ENCODE measurements around the gene HNRNPK.

HNRNPK gene

GRCh38 chr9:84007662-84008061, 27.6 kb upstream of the HNRNPK start:
- peaks cover 17% of the 10 kb centered on the region for H3K36me3 ChIP-seq (ENCODE audit: insufficient read depth, low read length)
- H3K27ac ChIP-seq (ENCODE audit: low read length) = no peak overlapping the region
- H3K4me1 ChIP-seq (ENCODE audit: insufficient read depth, low read length) = no peaks in the 10 kb centered on the region
- no peak overlapping the region for H3K4me2 ChIP-seq (ENCODE audit: insufficient read depth, low read length)
- H3K27me3 ChIP-seq (ENCODE audit: insufficient read depth, low read length, poor library complexity) = no peaks in the 10 kb centered on the region
- peaks cover 7% of the 10 kb centered on the region; the same call in 1 of the 2 replicates for H4K20me1 ChIP-seq (ENCODE audit: insufficient read depth, low read length)
- ATAC-seq (ENCODE audit: insufficient read depth, low read depth) = no peak
- no peak overlapping the region for H3K9ac ChIP-seq (ENCODE audit: low read depth, low read length)
- no peak overlapping the region for H3K4me3 ChIP-seq (ENCODE audit: low read depth in 1 of 2, low read length in 2 of 2)
- H2AFZ ChIP-seq (ENCODE audit: low read depth, low read length) = no peak overlapping the region
- no peak for DNase-seq
- H3K79me2 ChIP-seq (ENCODE audit: insufficient read depth, low read length) = 0 out of 2 replicates have a peak, but pooled peaks cover 7% of the 10 kb centered on the region
- no peaks in the 10 kb centered on the region for H3K9me3 ChIP-seq (ENCODE audit: insufficient read depth, low read length, severe bottlenecking)
- TF ChIP-seq CTCF (IDR thresholded peaks at IDR 0.05; ENCODE audit: borderline replicate concordance, extremely low read depth, low read length, poor library complexity, severe bottlenecking) = no peak
- TF ChIP-seq EZH2 (IDR thresholded peaks at IDR 0.05; ENCODE audit: borderline replicate concordance, low read depth, low read length, severe bottlenecking) = no peak

GRCh38 chr9:84003246-84003645, 23.2 kb upstream of the HNRNPK start:
- TF ChIP-seq CTCF (IDR thresholded peaks at IDR 0.05; ENCODE audit: borderline replicate concordance, extremely low read depth, low read length, poor library complexity, severe bottlenecking) = no peak
- no peak for TF ChIP-seq EZH2 (IDR thresholded peaks at IDR 0.05; ENCODE audit: borderline replicate concordance, low read depth, low read length, severe bottlenecking)
- Histone ChIP-seq H3K4me3 (ENCODE audit: low read depth in 1 of 2, low read length in 2 of 2) (no peak overlapping the region), H3K36me3 (ENCODE audit: insufficient read depth, low read length) (peaks cover 47% of the 10 kb centered on the region), H3K4me2 (ENCODE audit: insufficient read depth, low read length) (no peak overlapping the region), H4K20me1 (ENCODE audit: insufficient read depth, low read length) (peaks cover 7% of the 10 kb centered on the region; the same call in 1 of the 2 replicates), H3K27ac (ENCODE audit: low read length) (no peak overlapping the region), H3K4me1 (ENCODE audit: insufficient read depth, low read length) (peaks cover 16% of the 10 kb centered on the region; the same call in 1 of the 2 replicates), H3K9me3 (ENCODE audit: insufficient read depth, low read length, severe bottlenecking) (no peaks in the 10 kb centered on the region), H3K79me2 (ENCODE audit: insufficient read depth, low read length) (peaks cover 19% of the 10 kb centered on the region), H2AFZ (ENCODE audit: low read depth, low read length) (no peak overlapping the region), H3K9ac (ENCODE audit: low read depth, low read length) (no peak overlapping the region), H3K27me3 (ENCODE audit: insufficient read depth, low read length, poor library complexity) (no peaks in the 10 kb centered on the region)
- no peak for ATAC-seq (ENCODE audit: insufficient read depth, low read depth)
- no peak for DNase-seq

GRCh38 chr9:84002344-84002743, 22.3 kb upstream of the HNRNPK start:
- DNase-seq (no peak), ATAC-seq (ENCODE audit: insufficient read depth, low read depth) (peak; percentile 97)
- Histone ChIP-seq H3K79me2 (ENCODE audit: insufficient read depth, low read length) (peaks cover 26% of the 10 kb centered on the region), H3K4me3 (ENCODE audit: low read depth in 1 of 2, low read length in 2 of 2) (no peak overlapping the region), H3K4me2 (ENCODE audit: insufficient read depth, low read length) (no peak overlapping the region), H3K27ac (ENCODE audit: low read length) (0 out of 2 replicates have a peak overlapping the region, but pooled peaks have one; percentile 15), H3K36me3 (ENCODE audit: insufficient read depth, low read length) (peaks cover 47% of the 10 kb centered on the region), H3K9me3 (ENCODE audit: insufficient read depth, low read length, severe bottlenecking) (no peaks in the 10 kb centered on the region), H3K4me1 (ENCODE audit: insufficient read depth, low read length) (peaks cover 16% of the 10 kb centered on the region; the same call in 1 of the 2 replicates), H2AFZ (ENCODE audit: low read depth, low read length) (no peak overlapping the region), H3K27me3 (ENCODE audit: insufficient read depth, low read length, poor library complexity) (no peaks in the 10 kb centered on the region), H3K9ac (ENCODE audit: low read depth, low read length) (no peak overlapping the region), H4K20me1 (ENCODE audit: insufficient read depth, low read length) (peaks cover 11% of the 10 kb centered on the region; the same call in 1 of the 2 replicates)
- no peak for TF ChIP-seq CTCF (IDR thresholded peaks at IDR 0.05; ENCODE audit: borderline replicate concordance, extremely low read depth, low read length, poor library complexity, severe bottlenecking)

GRCh38 chr9:84001621-84002020, 21.6 kb upstream of the HNRNPK start:
- Histone ChIP-seq H3K4me2 (ENCODE audit: insufficient read depth, low read length) (no peak overlapping the region), H3K4me1 (ENCODE audit: insufficient read depth, low read length) (peaks cover 16% of the 10 kb centered on the region; the same call in 1 of the 2 replicates)
- no peak for TF ChIP-seq CTCF (IDR thresholded peaks at IDR 0.05; ENCODE audit: borderline replicate concordance, extremely low read depth, low read length, poor library complexity, severe bottlenecking)
- no peak for TF ChIP-seq EZH2 (IDR thresholded peaks at IDR 0.05; ENCODE audit: borderline replicate concordance, low read depth, low read length, severe bottlenecking)

More at GRCh38 chr9:84001621-84002020, 21.6 kb upstream of the HNRNPK start:
- Histone ChIP-seq H4K20me1 (ENCODE audit: insufficient read depth, low read length) (peaks cover 12% of the 10 kb centered on the region; the same call in 1 of the 2 replicates), H3K4me3 (ENCODE audit: low read depth in 1 of 2, low read length in 2 of 2) (no peak overlapping the region), H3K9ac (ENCODE audit: low read depth, low read length) (no peak overlapping the region), H3K27ac (ENCODE audit: low read length) (no peak overlapping the region), H3K27me3 (ENCODE audit: insufficient read depth, low read length, poor library complexity) (no peaks in the 10 kb centered on the region), H3K79me2 (ENCODE audit: insufficient read depth, low read length) (peaks cover 31% of the 10 kb centered on the region), H2AFZ (ENCODE audit: low read depth, low read length) (no peak overlapping the region), H3K36me3 (ENCODE audit: insufficient read depth, low read length) (peaks cover 44% of the 10 kb centered on the region), H3K9me3 (ENCODE audit: insufficient read depth, low read length, severe bottlenecking) (no peaks in the 10 kb centered on the region)
- DNase-seq (no peak), ATAC-seq (ENCODE audit: insufficient read depth, low read depth) (no peak)

All from DND-41 (cell line).